Measurements from ENCODE around the gene EFHD1. TPM values are rescaled to one million over a fixed set of nuclear protein-coding genes. Genes with fewer than 3 reads are reported as not detected.
"Not testable (repeated sequence)": the region's sequence is repeated elsewhere in the genome, so short reads cannot be mapped to it uniquely, and the experiment has no call there.

Gene EFHD1
- total RNA-seq, 1 donor from 2014 or later = 106 TPM

DNA sequence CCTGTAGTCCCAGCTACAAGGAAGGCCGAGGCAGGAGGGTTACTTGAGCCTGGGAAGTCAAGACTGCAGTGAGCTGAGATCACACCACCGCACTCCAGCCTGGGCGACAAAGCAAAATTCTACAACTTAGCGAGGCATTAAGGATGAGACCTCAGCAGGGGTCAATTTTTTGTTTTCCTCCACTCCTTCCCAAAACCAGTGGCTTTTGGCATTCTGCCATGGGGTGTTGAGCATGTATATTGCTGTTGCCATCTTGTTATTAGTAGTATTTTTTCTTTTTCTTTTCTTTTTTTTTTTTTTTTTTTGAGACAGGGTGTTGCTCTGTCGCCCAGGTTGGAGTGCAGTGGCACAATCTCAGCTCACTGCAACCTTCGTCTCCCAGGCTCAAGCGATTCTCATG, 54.8 kb downstream of the EFHD1 start:
- no peak overlapping the region for H3K27ac Mint-ChIP-seq (ENCODE audit: unreplicated experiment)
- H3K4me1 Mint-ChIP-seq (ENCODE audit: unreplicated experiment) = peaks cover 15% of the 10 kb centered on the region
- H3K27me3 Mint-ChIP-seq (ENCODE audit: unreplicated experiment) = no peaks in the 10 kb centered on the region
- TF ChIP-seq, protein P1, sequence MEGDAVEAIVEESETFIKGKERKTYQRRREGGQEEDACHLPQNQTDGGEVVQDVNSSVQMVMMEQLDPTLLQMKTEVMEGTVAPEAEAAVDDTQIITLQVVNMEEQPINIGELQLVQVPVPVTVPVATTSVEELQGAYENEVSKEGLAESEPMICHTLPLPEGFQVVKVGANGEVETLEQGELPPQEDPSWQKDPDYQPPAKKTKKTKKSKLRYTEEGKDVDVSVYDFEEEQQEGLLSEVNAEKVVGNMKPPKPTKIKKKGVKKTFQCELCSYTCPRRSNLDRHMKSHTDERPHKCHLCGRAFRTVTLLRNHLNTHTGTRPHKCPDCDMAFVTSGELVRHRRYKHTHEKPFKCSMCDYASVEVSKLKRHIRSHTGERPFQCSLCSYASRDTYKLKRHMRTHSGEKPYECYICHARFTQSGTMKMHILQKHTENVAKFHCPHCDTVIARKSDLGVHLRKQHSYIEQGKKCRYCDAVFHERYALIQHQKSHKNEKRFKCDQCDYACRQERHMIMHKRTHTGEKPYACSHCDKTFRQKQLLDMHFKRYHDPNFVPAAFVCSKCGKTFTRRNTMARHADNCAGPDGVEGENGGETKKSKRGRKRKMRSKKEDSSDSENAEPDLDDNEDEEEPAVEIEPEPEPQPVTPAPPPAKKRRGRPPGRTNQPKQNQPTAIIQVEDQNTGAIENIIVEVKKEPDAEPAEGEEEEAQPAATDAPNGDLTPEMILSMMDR (IDR thresholded peaks at IDR 0.05) = no peak
- no peaks in the 10 kb centered on the region for H3K9me3 Mint-ChIP-seq (ENCODE audit: unreplicated experiment)
- no peak for DNase-seq (ENCODE audit: extremely low spot score, unreplicated experiment)
- H3K36me3 Mint-ChIP-seq (ENCODE audit: unreplicated experiment) = peaks cover 2% of the 10 kb centered on the region
- H3K4me3 Mint-ChIP-seq (ENCODE audit: unreplicated experiment) = no peak overlapping the region

DNA sequence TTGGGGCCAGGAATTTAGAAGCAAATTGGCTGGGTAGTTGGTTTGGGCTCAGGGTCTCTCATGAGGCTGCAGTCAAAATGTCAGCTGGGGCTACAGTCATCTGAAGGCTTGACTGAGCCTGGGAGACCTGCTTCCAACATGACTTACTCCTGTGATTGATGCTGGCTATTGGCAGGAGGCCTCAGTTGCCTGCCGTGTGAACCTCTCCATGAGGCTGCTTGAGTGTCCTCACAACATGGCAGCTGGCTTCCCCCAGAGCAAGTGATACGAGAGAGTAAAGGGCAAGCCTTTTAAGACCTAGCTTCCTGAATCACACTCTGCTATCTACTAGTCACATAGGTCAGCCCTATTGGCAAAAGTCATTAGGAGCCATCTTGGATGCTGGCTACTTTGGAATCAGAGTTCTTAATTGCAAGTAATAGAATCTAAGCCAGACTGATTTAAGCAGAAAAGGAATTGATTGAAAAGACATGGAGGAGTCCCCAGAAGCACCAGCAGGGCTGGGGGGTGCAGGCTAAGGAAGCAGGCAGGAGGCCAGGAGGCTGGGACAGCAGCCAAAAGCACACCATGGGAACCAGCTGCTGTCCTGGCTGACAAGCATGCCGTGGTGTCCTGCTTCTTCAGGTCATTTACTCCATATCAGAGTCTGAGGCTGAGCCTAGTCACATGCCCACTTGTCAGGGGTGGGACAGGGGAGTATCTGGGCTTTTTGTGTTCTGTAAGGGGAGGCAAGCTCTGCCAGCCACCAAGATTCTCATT, 55.9 kb downstream of the EFHD1 start:
- Mint-ChIP-seq H3K9me3 (ENCODE audit: unreplicated experiment) (no peaks in the 10 kb centered on the region), H3K27ac (ENCODE audit: unreplicated experiment) (peak overlapping the region; percentile 55), H3K4me3 (ENCODE audit: unreplicated experiment) (no peak overlapping the region), H3K4me1 (ENCODE audit: unreplicated experiment) (peaks cover 15% of the 10 kb centered on the region), H3K27me3 (ENCODE audit: unreplicated experiment) (no peaks in the 10 kb centered on the region), H3K36me3 (ENCODE audit: unreplicated experiment) (no peaks in the 10 kb centered on the region)
- TF ChIP-seq, protein P1 (IDR thresholded peaks at IDR 0.05) = no peak
- DNase-seq (ENCODE audit: extremely low spot score, unreplicated experiment) = no peak

DNA sequence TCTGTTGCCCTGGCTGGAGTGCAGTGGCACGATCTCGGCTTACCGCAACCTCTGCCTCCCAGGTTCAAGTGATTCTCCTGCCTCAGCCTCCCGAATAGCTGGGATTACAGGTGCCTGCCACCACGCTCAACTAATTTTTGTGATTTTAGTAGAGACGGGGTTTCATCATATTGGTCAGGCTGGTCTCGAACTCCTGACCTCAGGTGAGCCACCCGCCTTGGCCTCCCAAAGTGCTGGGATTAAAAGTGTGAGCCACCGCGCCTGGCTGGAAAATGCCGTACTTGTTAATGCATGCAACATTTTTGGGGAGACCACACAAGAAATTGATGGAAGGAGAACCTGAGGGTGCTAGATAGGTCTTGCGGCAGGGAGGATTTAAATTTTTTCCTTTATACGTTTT, 57.7 kb downstream of the EFHD1 start:
- not testable (repeated sequence) for H3K9me3 Mint-ChIP-seq (ENCODE audit: unreplicated experiment); H3K36me3 Mint-ChIP-seq (ENCODE audit: unreplicated experiment)
- H3K4me1 Mint-ChIP-seq (ENCODE audit: unreplicated experiment) = peaks cover 15% of the 10 kb centered on the region

DNA sequence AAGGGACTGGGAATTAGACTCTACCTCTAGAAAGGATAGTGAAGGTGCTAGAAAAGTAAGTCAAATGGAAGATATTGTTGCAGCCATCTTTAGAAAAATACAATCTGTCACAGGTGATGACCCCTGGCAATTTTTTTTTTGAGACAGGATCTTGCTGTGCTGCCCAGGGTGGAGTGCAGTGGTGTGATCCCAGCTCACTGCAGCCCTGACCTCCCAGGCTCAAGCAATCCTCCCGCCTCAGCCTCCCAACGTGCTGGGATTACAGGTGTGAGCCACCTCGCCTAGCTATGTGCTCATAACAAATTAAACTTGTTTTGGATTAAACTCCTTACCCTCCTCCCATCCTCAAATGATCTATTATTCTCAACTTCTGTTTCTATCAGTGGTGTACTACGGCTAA, 59.9 kb downstream of the EFHD1 start:
- Mint-ChIP-seq H3K27me3 (ENCODE audit: unreplicated experiment) (no peaks in the 10 kb centered on the region), H3K4me3 (ENCODE audit: unreplicated experiment) (no peak overlapping the region), H3K27ac (ENCODE audit: unreplicated experiment) (no peak overlapping the region), H3K9me3 (ENCODE audit: unreplicated experiment) (no peaks in the 10 kb centered on the region), H3K36me3 (ENCODE audit: unreplicated experiment) (no peaks in the 10 kb centered on the region), H3K4me1 (ENCODE audit: unreplicated experiment) (peaks cover 20% of the 10 kb centered on the region)
- peak; percentile 27 for DNase-seq (ENCODE audit: extremely low spot score, unreplicated experiment)
- TF ChIP-seq, protein P1 (IDR thresholded peaks at IDR 0.05) = no peak

More for the DNA sequence above, 57.7 kb downstream of the EFHD1 start:
- H3K4me3 Mint-ChIP-seq (ENCODE audit: unreplicated experiment); H3K27ac Mint-ChIP-seq (ENCODE audit: unreplicated experiment); H3K27me3 Mint-ChIP-seq (ENCODE audit: unreplicated experiment): not testable (repeated sequence)
- peak; percentile 17 for DNase-seq (ENCODE audit: extremely low spot score, unreplicated experiment)

DNA sequence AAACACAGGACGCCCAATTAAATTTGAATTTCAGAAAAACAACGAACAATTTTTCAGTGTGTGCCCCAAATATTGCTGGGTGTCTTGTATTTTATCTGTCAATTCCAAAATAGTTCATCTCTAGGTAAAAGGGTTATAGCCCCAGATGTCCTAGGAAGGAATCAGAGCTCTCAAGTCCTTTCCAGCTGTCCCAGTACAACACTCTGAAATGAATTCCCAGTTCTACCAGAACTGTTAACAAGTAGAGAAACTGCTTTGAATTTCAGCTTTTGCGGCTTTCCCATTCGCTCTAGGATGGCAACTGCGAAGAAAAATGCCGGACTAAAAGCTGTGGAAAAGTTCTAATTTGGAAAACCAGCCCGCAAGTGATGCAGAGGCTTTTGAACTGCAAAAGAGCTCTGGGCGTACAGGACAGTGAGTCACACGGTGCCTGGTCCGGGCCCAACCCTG, 63.2 kb downstream of the EFHD1 start:
- TF ChIP-seq, protein P1 (IDR thresholded peaks at IDR 0.05) = no peak
- Mint-ChIP-seq H3K4me3 (ENCODE audit: unreplicated experiment) (peak overlapping the region; percentile 93), H3K27ac (ENCODE audit: unreplicated experiment) (peak overlapping the region; percentile 83), H3K9me3 (ENCODE audit: unreplicated experiment) (no peaks in the 10 kb centered on the region), H3K27me3 (ENCODE audit: unreplicated experiment) (no peaks in the 10 kb centered on the region), H3K36me3 (ENCODE audit: unreplicated experiment) (peaks cover 5% of the 10 kb centered on the region), H3K4me1 (ENCODE audit: unreplicated experiment) (peaks cover 34% of the 10 kb centered on the region)
- DNase-seq (ENCODE audit: extremely low spot score, unreplicated experiment) = no peak
